ENCODE data around the gene NPFFR2. TPM values are rescaled to one million over a fixed set of nuclear protein-coding genes. Genes with fewer than 3 reads are reported as not detected.
"Not testable (repeated sequence)": the region's sequence is repeated elsewhere in the genome, so short reads cannot be mapped to it uniquely, and the experiment has no call there.

The NPFFR2 gene
- total and polyA plus RNA-seq, 11 donors: 0.97 TPM; not detected in 10

DNA sequence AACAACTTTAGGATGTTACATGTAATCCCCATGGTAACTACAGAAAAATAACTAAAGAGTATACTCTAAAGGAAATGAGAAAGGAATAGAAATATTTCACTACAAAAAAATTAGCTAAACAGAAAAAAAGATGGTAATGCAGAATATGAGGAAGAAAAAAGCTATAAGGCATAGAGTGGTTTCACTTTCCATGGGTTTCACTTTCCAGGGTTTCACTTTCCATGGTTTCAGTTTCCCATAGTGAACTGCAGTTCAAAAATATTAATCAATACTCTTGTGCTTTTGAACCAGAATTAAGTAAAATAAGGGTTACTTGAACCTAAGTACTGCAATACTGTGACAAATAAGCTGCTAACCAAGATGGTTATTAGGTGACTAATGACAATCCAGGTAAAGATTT, 42.0 kb downstream of the NPFFR2 start:
- Histone ChIP-seq H3K9me3 (no peaks in the 10 kb centered on the region), H3K4me3 (no peak overlapping the region), H3K36me3 (no peaks in the 10 kb centered on the region), H3K27ac (no peak overlapping the region), H3K4me1 (no peaks in the 10 kb centered on the region), H3K27me3 (no peaks in the 10 kb centered on the region)
- TF ChIP-seq CTCF (IDR thresholded peaks at IDR 0.05): no peak
- no peak for TF ChIP-seq POLR2A (IDR thresholded peaks at IDR 0.05)
- ATAC-seq (no peak), DNase-seq (no peak)
- intact Hi-C loops (cut with DNase I): no loop called here

- H3K4me1 ChIP-seq: no peaks in the 10 kb centered on the region
- no peaks in the 10 kb centered on the region for H3K9me3 ChIP-seq
- no peak for ATAC-seq
- H3K27me3 ChIP-seq: no peaks in the 10 kb centered on the region
- no peak for TF ChIP-seq CTCF (IDR thresholded peaks at IDR 0.05)
- no peak for TF ChIP-seq POLR2A (IDR thresholded peaks at IDR 0.05)
- H3K4me3 ChIP-seq: no peak overlapping the region
- no peaks in the 10 kb centered on the region for H3K36me3 ChIP-seq
- no peak overlapping the region for H3K27ac ChIP-seq
- intact Hi-C loops (cut with DNase I): no loop called here
- DNase-seq: no peak
Observed at GRCh38 chr4:72076562-72076961, 44.8 kb downstream of the NPFFR2 start.

DNA sequence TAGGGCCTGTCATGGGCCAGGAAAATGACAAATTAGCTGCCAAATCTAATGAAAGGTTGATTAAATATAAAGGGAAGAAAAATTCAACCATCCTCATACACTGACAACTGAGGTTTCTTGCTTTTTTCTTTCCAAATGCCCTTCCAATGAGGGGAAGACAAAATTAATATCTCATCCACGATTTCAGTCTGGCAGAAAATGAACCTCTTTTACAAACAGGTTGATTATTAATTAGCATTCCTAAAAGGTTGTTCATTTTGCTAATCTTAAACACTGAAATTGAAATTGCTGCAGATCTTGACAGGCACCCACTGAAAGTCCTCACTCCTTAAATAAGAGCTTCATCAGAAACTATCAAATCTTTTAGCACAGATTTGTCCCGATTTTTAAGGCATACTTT, 45.5 kb downstream of the NPFFR2 start:
- 55 to 70% (median 63%) methylated on average over 2 of the region's 2 CpGs for WGBS, 4 donors
- TF ChIP-seq CTCF (IDR thresholded peaks at IDR 0.05) (no peak), POLR2A (IDR thresholded peaks at IDR 0.05) (no peak)
- intact Hi-C loops (cut with DNase I): no loop called here

GRCh38 chr4:72084587-72085011, 52.8 kb downstream of the NPFFR2 start:
- no peaks in the 10 kb centered on the region for H3K27me3 ChIP-seq
- ATAC-seq (no peak), DNase-seq (no peak)
- no peak overlapping the region for H3K27ac ChIP-seq
- no peaks in the 10 kb centered on the region for H3K36me3 ChIP-seq
- H3K4me3 ChIP-seq: peak overlapping the region in 1 of 12 donors; percentile 17
- intact Hi-C loops (cut with DNase I): no loop called here
- TF ChIP-seq POLR2A (IDR thresholded peaks at IDR 0.05) (no peak), CTCF (IDR thresholded peaks at IDR 0.05) (no peak)
- no peaks in the 10 kb centered on the region for H3K4me1 ChIP-seq
- no peaks in the 10 kb centered on the region for H3K9me3 ChIP-seq
- WGBS, 4 donors: 40 to 48% (median 43%) methylated on average over 3 of the region's 3 CpGs

More for the DNA sequence above, 45.5 kb downstream of the NPFFR2 start:
- Histone ChIP-seq H3K36me3 (no peaks in the 10 kb centered on the region), H3K27me3 (no peaks in the 10 kb centered on the region), H3K4me3 (no peak overlapping the region), H3K27ac (no peak overlapping the region), H3K9me3 (no peaks in the 10 kb centered on the region), H3K4me1 (no peaks in the 10 kb centered on the region)
- no peak for ATAC-seq
- DNase-seq: no peak

- H3K27ac ChIP-seq, ATAC-seq, H3K9me3 ChIP-seq: not testable (repeated sequence)
Observed at GRCh38 chr4:72090606-72091005, 58.8 kb downstream of the NPFFR2 start.

More at GRCh38 chr4:72090606-72091005, 58.8 kb downstream of the NPFFR2 start:
- H3K4me3 ChIP-seq; DNase-seq; H3K36me3 ChIP-seq; H3K4me1 ChIP-seq; H3K27me3 ChIP-seq; intact Hi-C loops (cut with DNase I): not testable (repeated sequence)
- WGBS, 4 donors: 77 to 91% (median 84%) methylated on average over 2 of the region's 2 CpGs
